COLO829 (cell line): ENCODE measurements around the gene NEURL1.
"Not testable (repeated sequence)": the region's sequence is repeated elsewhere in the genome, so short reads cannot be mapped to it uniquely, and the experiment has no call there.

Experiments
- DNase-seq: peaks from one replicate; pipeline ENCODE4 v3.0.0; 2012; ENCODE audit warnings: low spot score

The NEURL1 gene

GRCh38 chr10:103463499-103463898 is 30.0 kb upstream of the NEURL1 start:
- DNase-seq: no peak

- no peak for DNase-seq
These were observed 27.9 kb upstream of the NEURL1 start for GRCh38 chr10:103465411-103466179.

- DNase-seq: no peak
These were observed 26.8 kb upstream of the NEURL1 start for GRCh38 chr10:103466734-103467133.

GRCh38 chr10:103467406-103467805 is 26.1 kb upstream of the NEURL1 start:
- no peak for DNase-seq

- DNase-seq: no peak
These were observed 24.3 kb upstream of the NEURL1 start for GRCh38 chr10:103469201-103469600.

- no peak for DNase-seq
These were observed 22.5 kb upstream of the NEURL1 start for GRCh38 chr10:103470761-103471653.

- no peak for DNase-seq
These were observed 21.5 kb upstream of the NEURL1 start for GRCh38 chr10:103472005-103472404.

GRCh38 chr10:103473261-103473671 is 20.2 kb upstream of the NEURL1 start:
- no peak for DNase-seq

- no peak for DNase-seq
These were observed 19.4 kb upstream of the NEURL1 start for GRCh38 chr10:103474077-103474476.

GRCh38 chr10:103475437-103475836 is 18.1 kb upstream of the NEURL1 start:
- no peak for DNase-seq

- no peak for DNase-seq
These were observed 17.3 kb upstream of the NEURL1 start for GRCh38 chr10:103476046-103476768.

GRCh38 chr10:103478671-103479070 is 14.8 kb upstream of the NEURL1 start:
- DNase-seq: no peak

- no peak for DNase-seq
These were observed 14.4 kb upstream of the NEURL1 start, which contains the start of gene CALHM3 for GRCh38 chr10:103479135-103479534. Gene CALHM3 (minus strand): TSS chr10:103479240. CDS start chr10:103479032, 208 bp downstream.

- no peak for DNase-seq
These were observed 13.0 kb upstream of the NEURL1 start for GRCh38 chr10:103480521-103480920.

- DNase-seq: peak; percentile 49
These were observed 11.5 kb upstream of the NEURL1 start for GRCh38 chr10:103481974-103482531.

- DNase-seq: not testable (repeated sequence)
These were observed 6.7 kb upstream of the NEURL1 start for GRCh38 chr10:103486635-103487409.

- DNase-seq: no peak
These were observed 6.1 kb upstream of the NEURL1 start for GRCh38 chr10:103487410-103487708.

GRCh38 chr10:103490986-103491314 is 2.6 kb upstream of the NEURL1 start:
- DNase-seq: no peak

- peak; percentile 53 for DNase-seq
These were observed 1.7 kb upstream of the NEURL1 start for GRCh38 chr10:103491729-103492364.

GRCh38 chr10:103492655-103493261 is 747 bp upstream of the NEURL1 start:
- no peak for DNase-seq
